Measurements from ENCODE around the gene NOSIP.

DNA sequence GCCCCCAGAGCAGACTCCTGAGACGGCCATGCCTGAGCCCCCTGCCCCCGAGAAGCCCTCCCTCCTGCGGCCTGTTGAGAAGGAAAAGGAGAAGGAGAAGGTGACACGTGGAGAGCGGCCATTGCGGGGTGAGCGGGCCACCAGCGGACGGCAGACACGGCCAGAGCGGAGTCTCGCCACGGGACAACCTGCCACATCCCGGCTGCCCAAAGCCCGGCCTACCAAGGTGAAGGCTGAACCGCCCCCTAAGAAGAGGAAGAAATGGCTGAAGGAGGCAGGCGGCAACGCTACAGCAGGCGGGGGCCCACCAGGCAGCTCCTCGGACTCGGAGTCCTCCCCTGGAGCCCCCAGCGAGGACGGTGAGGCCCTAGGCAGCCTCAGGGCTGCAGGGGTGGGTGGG, 35.5 kb upstream of the NOSIP start:
- no peak for TF ChIP-seq ZSCAN29 (IDR thresholded peaks at IDR 0.05)
- TF ChIP-seq, protein P1, sequence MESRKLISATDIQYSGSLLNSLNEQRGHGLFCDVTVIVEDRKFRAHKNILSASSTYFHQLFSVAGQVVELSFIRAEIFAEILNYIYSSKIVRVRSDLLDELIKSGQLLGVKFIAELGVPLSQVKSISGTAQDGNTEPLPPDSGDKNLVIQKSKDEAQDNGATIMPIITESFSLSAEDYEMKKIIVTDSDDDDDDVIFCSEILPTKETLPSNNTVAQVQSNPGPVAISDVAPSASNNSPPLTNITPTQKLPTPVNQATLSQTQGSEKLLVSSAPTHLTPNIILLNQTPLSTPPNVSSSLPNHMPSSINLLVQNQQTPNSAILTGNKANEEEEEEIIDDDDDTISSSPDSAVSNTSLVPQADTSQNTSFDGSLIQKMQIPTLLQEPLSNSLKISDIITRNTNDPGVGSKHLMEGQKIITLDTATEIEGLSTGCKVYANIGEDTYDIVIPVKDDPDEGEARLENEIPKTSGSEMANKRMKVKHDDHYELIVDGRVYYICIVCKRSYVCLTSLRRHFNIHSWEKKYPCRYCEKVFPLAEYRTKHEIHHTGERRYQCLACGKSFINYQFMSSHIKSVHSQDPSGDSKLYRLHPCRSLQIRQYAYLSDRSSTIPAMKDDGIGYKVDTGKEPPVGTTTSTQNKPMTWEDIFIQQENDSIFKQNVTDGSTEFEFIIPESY (IDR thresholded peaks at IDR 0.05): no peak
- TF ChIP-seq, protein P2, sequence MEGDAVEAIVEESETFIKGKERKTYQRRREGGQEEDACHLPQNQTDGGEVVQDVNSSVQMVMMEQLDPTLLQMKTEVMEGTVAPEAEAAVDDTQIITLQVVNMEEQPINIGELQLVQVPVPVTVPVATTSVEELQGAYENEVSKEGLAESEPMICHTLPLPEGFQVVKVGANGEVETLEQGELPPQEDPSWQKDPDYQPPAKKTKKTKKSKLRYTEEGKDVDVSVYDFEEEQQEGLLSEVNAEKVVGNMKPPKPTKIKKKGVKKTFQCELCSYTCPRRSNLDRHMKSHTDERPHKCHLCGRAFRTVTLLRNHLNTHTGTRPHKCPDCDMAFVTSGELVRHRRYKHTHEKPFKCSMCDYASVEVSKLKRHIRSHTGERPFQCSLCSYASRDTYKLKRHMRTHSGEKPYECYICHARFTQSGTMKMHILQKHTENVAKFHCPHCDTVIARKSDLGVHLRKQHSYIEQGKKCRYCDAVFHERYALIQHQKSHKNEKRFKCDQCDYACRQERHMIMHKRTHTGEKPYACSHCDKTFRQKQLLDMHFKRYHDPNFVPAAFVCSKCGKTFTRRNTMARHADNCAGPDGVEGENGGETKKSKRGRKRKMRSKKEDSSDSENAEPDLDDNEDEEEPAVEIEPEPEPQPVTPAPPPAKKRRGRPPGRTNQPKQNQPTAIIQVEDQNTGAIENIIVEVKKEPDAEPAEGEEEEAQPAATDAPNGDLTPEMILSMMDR (IDR thresholded peaks at IDR 0.05 in 2 of 3, conservative IDR thresholded peaks at IDR 0.05 in 1 of 3; ENCODE audit: control insufficient read depth in 2 of 3, extremely low read depth in 1 of 3, insufficient read depth in 1 of 3, low read depth in 3 of 3, low read length in 3 of 3): no peak
- no peak for TF ChIP-seq TCF7 (IDR thresholded peaks at IDR 0.05; ENCODE audit: borderline replicate concordance)
- TF ChIP-seq, protein P3, sequence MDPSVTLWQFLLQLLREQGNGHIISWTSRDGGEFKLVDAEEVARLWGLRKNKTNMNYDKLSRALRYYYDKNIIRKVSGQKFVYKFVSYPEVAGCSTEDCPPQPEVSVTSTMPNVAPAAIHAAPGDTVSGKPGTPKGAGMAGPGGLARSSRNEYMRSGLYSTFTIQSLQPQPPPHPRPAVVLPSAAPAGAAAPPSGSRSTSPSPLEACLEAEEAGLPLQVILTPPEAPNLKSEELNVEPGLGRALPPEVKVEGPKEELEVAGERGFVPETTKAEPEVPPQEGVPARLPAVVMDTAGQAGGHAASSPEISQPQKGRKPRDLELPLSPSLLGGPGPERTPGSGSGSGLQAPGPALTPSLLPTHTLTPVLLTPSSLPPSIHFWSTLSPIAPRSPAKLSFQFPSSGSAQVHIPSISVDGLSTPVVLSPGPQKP (IDR thresholded peaks at IDR 0.05; ENCODE audit: low read depth, low read length): no peak
- no peak for TF ChIP-seq POLR2AphosphoS5 (IDR thresholded peaks at IDR 0.05; ENCODE audit: low read length)
- no peak for TF ChIP-seq RB1 (IDR thresholded peaks at IDR 0.05; ENCODE audit: borderline replicate concordance)

Data from GM12878 (cell line).